Urinary bladder (tissue), 4 donors: Measurements from ENCODE around the gene NPL. TPM values are rescaled to one million over a fixed set of nuclear protein-coding genes. Genes with fewer than 3 reads are reported as not detected.

Experiments
- DNase-seq: peaks from one replicate; pipeline ENCODE4 v3.0.0-alpha.2; 2015; ENCODE audit errors: extremely low spot score
- H3K27ac ChIP-seq: one replicate; pipeline ENCODE4 v1.5.1; 2013; ENCODE audit warnings: low read depth, mild to moderate bottlenecking, moderate library complexity
- H3K36me3 ChIP-seq: one replicate; pipeline ENCODE4 v1.6.1; 2013; ENCODE audit warnings: mild to moderate bottlenecking, moderate library complexity; ENCODE audit not compliant: insufficient read depth
- H3K4me1 ChIP-seq: one replicate; pipeline ENCODE4 v1.6.1; 2013; ENCODE audit warnings: mild to moderate bottlenecking, moderate library complexity; ENCODE audit not compliant: insufficient read depth
- H3K4me3 ChIP-seq: one replicate; pipeline ENCODE4 v1.5.1; 2013; ENCODE audit warnings: low read depth, low read length
- WGBS: extraction: QIAGEN DNeasy Blood & Tissue Kit; methylation state at CpG from one replicate; pipeline ENCODE4 v1.1.7; 2013; 5-methylcytosine and 5-hydroxymethylcytosine counted together
- polyA plus RNA-seq: library from polyadenylated mRNA; stranded (reverse); fragments of 200-250 nt; gene quantifications from one replicate; pipeline ENCODE4 v1.2.3, GENCODE V29; 2013
- total RNA-seq: library from RNA; depleted of rRNA; stranded (reverse); fragments of >200 nt; gene quantifications from one replicate; pipeline ENCODE4 v1.2.3, GENCODE V29; 2014
- donor health status: healthy with polysubstance abuse.
- donor health status: healthy.

NPL gene
- total and polyA plus RNA-seq, 2 donors: 6.7 to 10.5 TPM

- Histone ChIP-seq H3K4me3 (no peak overlapping the region), H3K36me3 (peaks cover 5% of the 10 kb centered on the region), H3K4me1 (no peaks in the 10 kb centered on the region), H3K27ac (peak overlapping the region; percentile 10)
- WGBS: 100% methylated on average over 2 of the region's 2 CpGs
- DNase-seq: no peak
Measured at GRCh38 chr1:182848736-182849135, 59.2 kb downstream of the NPL start.

GRCh38 chr1:182850319-182850718, 60.7 kb downstream of the NPL start:
- Histone ChIP-seq H3K4me3 (no peak overlapping the region), H3K27ac (no peak overlapping the region), H3K36me3 (peaks cover 9% of the 10 kb centered on the region), H3K4me1 (no peaks in the 10 kb centered on the region)
- DNase-seq: no peak
- WGBS: 98% methylated on average over 4 of the region's 4 CpGs

- 86% methylated on average over 1 of the region's 1 CpG for WGBS
- Histone ChIP-seq H3K4me3 (no peak overlapping the region), H3K27ac (no peak overlapping the region), H3K4me1 (no peaks in the 10 kb centered on the region), H3K36me3 (peaks cover 9% of the 10 kb centered on the region)
- DNase-seq: no peak
Measured at GRCh38 chr1:182851825-182852224, 62.3 kb downstream of the NPL start.

GRCh38 chr1:182855911-182856310, 66.3 kb downstream of the NPL start:
- Histone ChIP-seq H3K4me1 (no peaks in the 10 kb centered on the region), H3K27ac (no peak overlapping the region), H3K36me3 (peaks cover 20% of the 10 kb centered on the region), H3K4me3 (no peak overlapping the region)
- no peak for DNase-seq
- 66% methylated on average over 4 of the region's 4 CpGs for WGBS

- WGBS: 83% methylated on average over 3 of the region's 3 CpGs
Measured at GRCh38 chr1:182857212-182857611, 67.6 kb downstream of the NPL start.

GRCh38 chr1:182860658-182861057, 71.1 kb downstream of the NPL start:
- H3K36me3 ChIP-seq: peaks cover 12% of the 10 kb centered on the region
- H3K4me1 ChIP-seq: no peaks in the 10 kb centered on the region
- H3K4me3 ChIP-seq: no peak overlapping the region
- no peak for DNase-seq
- H3K27ac ChIP-seq: no peak overlapping the region
- WGBS: 91% methylated on average over 4 of the region's 4 CpGs

More at GRCh38 chr1:182857212-182857611, 67.6 kb downstream of the NPL start:
- no peak for DNase-seq
- Histone ChIP-seq H3K27ac (no peak overlapping the region), H3K36me3 (peaks cover 18% of the 10 kb centered on the region), H3K4me1 (no peaks in the 10 kb centered on the region), H3K4me3 (no peak overlapping the region)

GRCh38 chr1:182861994-182862393, 72.4 kb downstream of the NPL start:
- no peak for DNase-seq
- WGBS: 92% methylated on average over 2 of the region's 2 CpGs
- Histone ChIP-seq H3K36me3 (peaks cover 12% of the 10 kb centered on the region), H3K4me3 (no peak overlapping the region), H3K27ac (no peak overlapping the region), H3K4me1 (no peaks in the 10 kb centered on the region)

GRCh38 chr1:182862827-182863226, 73.3 kb downstream of the NPL start:
- H3K27ac ChIP-seq: no peak overlapping the region
- 93% methylated on average over 1 of the region's 1 CpG for WGBS
- peaks cover 12% of the 10 kb centered on the region for H3K36me3 ChIP-seq
- DNase-seq: no peak
- no peaks in the 10 kb centered on the region for H3K4me1 ChIP-seq
- no peak overlapping the region for H3K4me3 ChIP-seq

- Histone ChIP-seq H3K4me3 (no peak overlapping the region), H3K27ac (no peak overlapping the region), H3K4me1 (no peaks in the 10 kb centered on the region), H3K36me3 (peaks cover 8% of the 10 kb centered on the region)
- 95% methylated on average over 5 of the region's 5 CpGs for WGBS
- no peak for DNase-seq
Measured at GRCh38 chr1:182863940-182864339, 74.4 kb downstream of the NPL start.

GRCh38 chr1:182867861-182868260, 78.3 kb downstream of the NPL start:
- Histone ChIP-seq H3K36me3 (peaks cover 6% of the 10 kb centered on the region), H3K4me3 (no peak overlapping the region), H3K4me1 (no peaks in the 10 kb centered on the region), H3K27ac (no peak overlapping the region)
- DNase-seq: no peak

- 94% methylated on average over 12 of the region's 12 CpGs for WGBS
- DNase-seq: no peak
- no peak overlapping the region for H3K4me3 ChIP-seq
- no peak overlapping the region for H3K27ac ChIP-seq
- no peaks in the 10 kb centered on the region for H3K4me1 ChIP-seq
- H3K36me3 ChIP-seq: peaks cover 8% of the 10 kb centered on the region
Measured at GRCh38 chr1:182869241-182869666, 79.7 kb downstream of the NPL start.

GRCh38 chr1:182872881-182873280, 83.3 kb downstream of the NPL start:
- peaks cover 12% of the 10 kb centered on the region for H3K36me3 ChIP-seq
- no peak overlapping the region for H3K27ac ChIP-seq
- no peak for DNase-seq
- no peaks in the 10 kb centered on the region for H3K4me1 ChIP-seq
- 98% methylated on average over 3 of the region's 3 CpGs for WGBS
- H3K4me3 ChIP-seq: no peak overlapping the region

GRCh38 chr1:182875889-182876288, 86.3 kb downstream of the NPL start:
- DNase-seq: no peak
- Histone ChIP-seq H3K4me3 (no peak overlapping the region), H3K27ac (no peak overlapping the region), H3K36me3 (peaks cover 16% of the 10 kb centered on the region), H3K4me1 (no peaks in the 10 kb centered on the region)
- WGBS: 89% methylated on average over 2 of the region's 2 CpGs

- Histone ChIP-seq H3K36me3 (peaks cover 20% of the 10 kb centered on the region), H3K4me3 (no peak overlapping the region)
- no peak for DNase-seq
Measured at GRCh38 chr1:182877331-182877730, 87.8 kb downstream of the NPL start.

GRCh38 chr1:182877842-182878241, 88.3 kb downstream of the NPL start:
- Histone ChIP-seq H3K36me3 (peaks cover 20% of the 10 kb centered on the region), H3K27ac (no peak overlapping the region), H3K4me3 (no peak overlapping the region), H3K4me1 (no peaks in the 10 kb centered on the region)
- DNase-seq: no peak
- 93% methylated on average over 7 of the region's 7 CpGs for WGBS

More at GRCh38 chr1:182877331-182877730, 87.8 kb downstream of the NPL start:
- Histone ChIP-seq H3K4me1 (no peaks in the 10 kb centered on the region), H3K27ac (no peak overlapping the region)
